Osteocyte (in vitro differentiated cells): ENCODE data around the gene INCA1. TPM values are rescaled to one million over a fixed set of nuclear protein-coding genes. Genes with fewer than 3 reads are reported as not detected.

ENCODE experiments used
- DNase-seq: peaks from one replicate; pipeline ENCODE4 v3.0.0; 2021; ENCODE audit warnings: mixed read lengths; ENCODE audit not compliant: unreplicated experiment; ENCODE audit errors: extremely low spot score
- H3K27ac Mint-ChIP-seq: one replicate; pipeline ENCODE4 v1.8.0; 2021; ENCODE audit warnings: mild to moderate bottlenecking, mixed read lengths; ENCODE audit not compliant: unreplicated experiment
- H3K27me3 Mint-ChIP-seq: one replicate; pipeline ENCODE4 v1.8.0; 2021; ENCODE audit warnings: mixed read lengths; ENCODE audit not compliant: unreplicated experiment
- H3K36me3 Mint-ChIP-seq: one replicate; pipeline ENCODE4 v1.8.0; 2021; ENCODE audit warnings: mixed read lengths; ENCODE audit not compliant: unreplicated experiment
- H3K4me1 Mint-ChIP-seq: one replicate; pipeline ENCODE4 v1.8.0; 2021; ENCODE audit warnings: mixed read lengths; ENCODE audit not compliant: unreplicated experiment
- H3K4me3 Mint-ChIP-seq: one replicate; pipeline ENCODE4 v1.8.0; 2021; ENCODE audit warnings: mild to moderate bottlenecking, moderate library complexity, mixed read lengths; ENCODE audit not compliant: unreplicated experiment
- H3K9me3 Mint-ChIP-seq: one replicate; pipeline ENCODE4 v1.8.0; 2021; ENCODE audit warnings: mixed read lengths; ENCODE audit not compliant: unreplicated experiment
- CTCF ChIP-seq: fragments of 200-600 bp; sonication (generic); IDR thresholded peaks from 2 replicates; pipeline ENCODE4 v1.5.0; 2021; ENCODE audit warnings: antibody characterized with exemption, mild to moderate bottlenecking, moderate library complexity
- total RNA-seq: library from RNA; stranded (reverse); gene quantifications from 2 replicates; pipeline ENCODE4 v1.2.1, GENCODE V29; 2021

The INCA1 gene
- total RNA-seq, 1 donor from 2014 or later, result 1.8 TPM

- no peak for TF ChIP-seq CTCF
- Mint-ChIP-seq H3K9me3 (no peaks in the 10 kb centered on the region), H3K27ac (no peak overlapping the region), H3K4me3 (no peak overlapping the region), H3K36me3 (peaks cover 22% of the 10 kb centered on the region), H3K4me1 (peaks cover 2% of the 10 kb centered on the region), H3K27me3 (no peaks in the 10 kb centered on the region)
- DNase-seq, result no peak
Observed at GRCh38 chr17:4960279-4960922, 36.9 kb downstream of the INCA1 start.

- H3K9me3 Mint-ChIP-seq, result no peaks in the 10 kb centered on the region
- no peak overlapping the region for H3K27ac Mint-ChIP-seq
- H3K4me3 Mint-ChIP-seq, result no peak overlapping the region
- DNase-seq, result no peak
- no peaks in the 10 kb centered on the region for H3K27me3 Mint-ChIP-seq
- peaks cover 19% of the 10 kb centered on the region for H3K36me3 Mint-ChIP-seq
- no peak for TF ChIP-seq CTCF
- no peaks in the 10 kb centered on the region for H3K4me1 Mint-ChIP-seq
Observed at GRCh38 chr17:4959261-4959965, 37.9 kb downstream of the INCA1 start.

GRCh38 chr17:4958102-4958501 is 39.2 kb downstream of the INCA1 start:
- no peak for TF ChIP-seq CTCF
- peaks cover 10% of the 10 kb centered on the region for H3K4me1 Mint-ChIP-seq
- no peak overlapping the region for H3K4me3 Mint-ChIP-seq
- no peaks in the 10 kb centered on the region for H3K9me3 Mint-ChIP-seq
- no peak overlapping the region for H3K27ac Mint-ChIP-seq
- no peaks in the 10 kb centered on the region for H3K27me3 Mint-ChIP-seq
- peaks cover 19% of the 10 kb centered on the region for H3K36me3 Mint-ChIP-seq
- DNase-seq, result no peak

- peaks cover 17% of the 10 kb centered on the region for H3K36me3 Mint-ChIP-seq
- H3K9me3 Mint-ChIP-seq, result no peaks in the 10 kb centered on the region
- no peak overlapping the region for H3K4me3 Mint-ChIP-seq
- DNase-seq, result no peak
- H3K4me1 Mint-ChIP-seq, result peaks cover 13% of the 10 kb centered on the region
- no peaks in the 10 kb centered on the region for H3K27me3 Mint-ChIP-seq
- TF ChIP-seq CTCF, result no peak
- no peak overlapping the region for H3K27ac Mint-ChIP-seq
Observed at GRCh38 chr17:4956493-4957061, 40.7 kb downstream of the INCA1 start.

GRCh38 chr17:4955091-4955490 is 42.2 kb downstream of the INCA1 start:
- no peak overlapping the region for H3K27ac Mint-ChIP-seq
- no peak overlapping the region for H3K4me3 Mint-ChIP-seq
- TF ChIP-seq CTCF, result no peak
- no peak for DNase-seq
- peaks cover 26% of the 10 kb centered on the region for H3K4me1 Mint-ChIP-seq
- H3K27me3 Mint-ChIP-seq, result no peaks in the 10 kb centered on the region
- peaks cover 11% of the 10 kb centered on the region for H3K36me3 Mint-ChIP-seq
- no peaks in the 10 kb centered on the region for H3K9me3 Mint-ChIP-seq
